ENCODE measurements around the gene ZC3H13. TPM values are rescaled to one million over a fixed set of nuclear protein-coding genes. Genes with fewer than 3 reads are reported as not detected.

The ZC3H13 gene
- total RNA-seq, 1 experiment from 2014 or later, result 33.9 TPM

DNA sequence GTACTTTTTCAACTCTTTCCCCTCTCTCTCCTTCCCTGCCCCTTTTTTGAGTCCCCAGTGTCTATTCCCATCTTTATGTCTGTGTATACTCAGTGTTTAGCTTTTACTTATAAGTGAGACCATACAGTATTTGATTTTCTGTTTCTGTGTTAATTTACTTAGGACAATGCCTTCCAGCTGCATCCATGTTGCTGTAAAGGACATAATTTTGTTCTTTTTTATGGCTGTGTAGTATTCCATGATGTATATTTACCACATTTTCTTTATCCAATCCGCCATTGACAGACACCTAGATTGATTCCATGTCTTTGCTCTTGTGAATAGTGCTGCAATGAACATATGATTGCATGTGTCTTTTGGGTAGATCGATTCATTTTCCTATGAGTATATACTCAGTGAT is 10.7 kb upstream of the ZC3H13 start:
- DNase-seq (ENCODE audit: unreplicated experiment), result no peak
- Mint-ChIP-seq H3K4me3 (ENCODE audit: unreplicated experiment) (no peak overlapping the region), H3K4me1 (ENCODE audit: insufficient read depth, unreplicated experiment) (peaks cover 5% of the 10 kb centered on the region), H3K27me3 (ENCODE audit: insufficient read depth, unreplicated experiment) (no peaks in the 10 kb centered on the region), H3K9me3 (ENCODE audit: unreplicated experiment) (no peaks in the 10 kb centered on the region), H3K36me3 (ENCODE audit: insufficient read depth, unreplicated experiment) (no peaks in the 10 kb centered on the region), H3K27ac (ENCODE audit: low read depth, unreplicated experiment) (no peak overlapping the region)
- TF ChIP-seq, protein P1, sequence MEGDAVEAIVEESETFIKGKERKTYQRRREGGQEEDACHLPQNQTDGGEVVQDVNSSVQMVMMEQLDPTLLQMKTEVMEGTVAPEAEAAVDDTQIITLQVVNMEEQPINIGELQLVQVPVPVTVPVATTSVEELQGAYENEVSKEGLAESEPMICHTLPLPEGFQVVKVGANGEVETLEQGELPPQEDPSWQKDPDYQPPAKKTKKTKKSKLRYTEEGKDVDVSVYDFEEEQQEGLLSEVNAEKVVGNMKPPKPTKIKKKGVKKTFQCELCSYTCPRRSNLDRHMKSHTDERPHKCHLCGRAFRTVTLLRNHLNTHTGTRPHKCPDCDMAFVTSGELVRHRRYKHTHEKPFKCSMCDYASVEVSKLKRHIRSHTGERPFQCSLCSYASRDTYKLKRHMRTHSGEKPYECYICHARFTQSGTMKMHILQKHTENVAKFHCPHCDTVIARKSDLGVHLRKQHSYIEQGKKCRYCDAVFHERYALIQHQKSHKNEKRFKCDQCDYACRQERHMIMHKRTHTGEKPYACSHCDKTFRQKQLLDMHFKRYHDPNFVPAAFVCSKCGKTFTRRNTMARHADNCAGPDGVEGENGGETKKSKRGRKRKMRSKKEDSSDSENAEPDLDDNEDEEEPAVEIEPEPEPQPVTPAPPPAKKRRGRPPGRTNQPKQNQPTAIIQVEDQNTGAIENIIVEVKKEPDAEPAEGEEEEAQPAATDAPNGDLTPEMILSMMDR (IDR thresholded peaks at IDR 0.05; ENCODE audit: unreplicated experiment), result no peak
- intact Hi-C loops (cut with micrococcal nuclease), result no loop called here
- no TSS peak for BruUV-seq (replicated peaks)
- ChIA-PET CTCF (interaction anchor here (1.8 kb wide), 1 partner anchor 63 kb away, joined by 8 read pairs; no protein-coding TSS in a partner anchor), POLR2A (interaction anchor here (0.6 to 1.8 kb wide), 3 partner anchors 10 to 92 kb away, joined by 3 to 17 read pairs (median 5); partner anchors contain the start of gene ZC3H13)

DNA sequence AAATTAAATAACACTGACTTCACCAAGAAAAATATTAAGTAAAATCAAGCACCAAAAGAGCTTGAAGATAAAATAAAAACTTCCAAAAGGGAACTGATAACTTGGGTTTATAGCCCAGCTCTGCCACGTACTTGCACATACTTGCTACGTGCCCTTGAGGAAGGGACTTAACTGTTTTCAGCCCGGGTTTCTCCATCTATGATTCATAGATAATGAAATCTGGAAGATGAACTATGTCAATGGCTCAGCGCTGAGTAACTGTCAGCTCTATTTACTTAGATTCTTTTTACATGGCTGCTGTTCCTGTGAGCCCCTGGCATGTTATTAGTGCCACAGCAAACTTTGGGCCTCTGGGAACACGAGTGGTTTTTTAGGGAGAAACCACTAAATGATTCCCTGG is 9.6 kb upstream of the ZC3H13 start:
- TF ChIP-seq, protein P1 (IDR thresholded peaks at IDR 0.05; ENCODE audit: unreplicated experiment), result no peak
- H3K9me3 Mint-ChIP-seq (ENCODE audit: unreplicated experiment), result no peaks in the 10 kb centered on the region
- no peak overlapping the region for H3K27ac Mint-ChIP-seq (ENCODE audit: low read depth, unreplicated experiment)
- ChIA-PET CTCF (interaction anchor here (0.6 to 1.8 kb wide), 2 partner anchors 10 to 64 kb away, joined by 3 to 8 read pairs; partner anchors contain the start of gene ZC3H13), POLR2A (interaction anchor here (0.6 to 1.8 kb wide), 8 partner anchors 9 to 643 kb away, joined by 3 to 17 read pairs (median 4); partner anchors contain the start of gene ZC3H13)
- H3K27me3 Mint-ChIP-seq (ENCODE audit: insufficient read depth, unreplicated experiment), result no peaks in the 10 kb centered on the region
- H3K4me3 Mint-ChIP-seq (ENCODE audit: unreplicated experiment), result no peak overlapping the region
- peaks cover 5% of the 10 kb centered on the region for H3K4me1 Mint-ChIP-seq (ENCODE audit: insufficient read depth, unreplicated experiment)
- no TSS peak for BruUV-seq (replicated peaks)
- intact Hi-C loops (cut with micrococcal nuclease), result no loop called here
- peak; percentile 70 for DNase-seq (ENCODE audit: unreplicated experiment)
- H3K36me3 Mint-ChIP-seq (ENCODE audit: insufficient read depth, unreplicated experiment), result no peaks in the 10 kb centered on the region

DNA sequence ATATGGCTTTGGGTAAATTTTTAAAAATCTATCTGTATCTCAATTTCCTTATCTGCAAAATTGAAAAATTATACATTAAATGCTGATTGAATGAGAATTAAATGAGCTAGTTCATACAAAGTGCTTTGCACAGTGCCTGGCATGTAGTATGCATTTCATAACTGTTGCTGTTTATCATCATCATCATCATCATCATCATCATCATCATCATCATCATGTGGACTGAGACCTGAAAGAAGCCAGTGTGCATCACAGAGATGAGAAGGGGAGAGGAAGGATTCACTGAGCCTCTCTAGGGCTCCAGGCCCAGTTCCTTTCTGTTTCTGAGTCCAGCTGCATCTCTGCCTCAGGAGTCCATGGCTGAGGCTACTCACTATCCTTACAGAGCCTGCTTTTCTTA is 6.9 kb upstream of the ZC3H13 start:
- Mint-ChIP-seq H3K27me3 (ENCODE audit: insufficient read depth, unreplicated experiment) (no peaks in the 10 kb centered on the region), H3K4me1 (ENCODE audit: insufficient read depth, unreplicated experiment) (peaks cover 5% of the 10 kb centered on the region), H3K4me3 (ENCODE audit: unreplicated experiment) (no peak overlapping the region), H3K27ac (ENCODE audit: low read depth, unreplicated experiment) (no peak overlapping the region), H3K9me3 (ENCODE audit: unreplicated experiment) (no peaks in the 10 kb centered on the region), H3K36me3 (ENCODE audit: insufficient read depth, unreplicated experiment) (no peaks in the 10 kb centered on the region)
- TF ChIP-seq, protein P1 (IDR thresholded peaks at IDR 0.05; ENCODE audit: unreplicated experiment), result no peak
- CTCF ChIA-PET, result interaction anchor here (1.3 kb wide), 1 partner anchor 68 kb away, joined by 3 read pairs; no protein-coding TSS in a partner anchor
- no TSS peak for BruUV-seq (replicated peaks)
- POLR2A ChIA-PET, result no interaction called here
- no peak for DNase-seq (ENCODE audit: unreplicated experiment)
- intact Hi-C loops (cut with micrococcal nuclease), result no loop called here

DNA sequence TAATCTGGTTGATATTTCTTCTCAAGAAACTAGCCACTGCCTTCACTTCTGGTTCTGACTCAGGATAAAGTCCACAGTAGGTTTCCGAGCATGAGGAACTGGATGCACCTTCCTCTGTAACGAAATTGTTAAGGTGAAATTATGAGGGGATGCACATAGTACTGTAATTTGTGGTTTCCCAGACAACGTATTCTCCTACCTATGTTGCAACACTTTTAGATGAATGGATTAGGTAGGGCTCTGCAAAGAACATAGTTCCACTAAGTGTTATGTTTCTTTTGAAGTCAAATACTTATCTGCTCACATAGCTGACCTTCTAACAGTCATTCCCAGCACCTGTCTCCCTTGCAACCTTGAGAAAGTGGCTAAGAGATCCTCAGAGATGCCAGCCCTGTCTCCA is 5.7 kb upstream of the ZC3H13 start:
- H3K9me3 Mint-ChIP-seq (ENCODE audit: unreplicated experiment), result no peaks in the 10 kb centered on the region
- no peak for DNase-seq (ENCODE audit: unreplicated experiment)
- no TSS peak for BruUV-seq (replicated peaks)
- no peak overlapping the region for H3K27ac Mint-ChIP-seq (ENCODE audit: low read depth, unreplicated experiment)
- ChIA-PET CTCF (interaction anchor here (0.6 kb wide), 1 partner anchor 103 kb away, joined by 3 read pairs; no protein-coding TSS in a partner anchor), POLR2A (interaction anchor here (2.2 kb wide), 1 partner anchor 68 kb away, joined by 7 read pairs; no protein-coding TSS in a partner anchor)
- H3K4me3 Mint-ChIP-seq (ENCODE audit: unreplicated experiment), result no peak overlapping the region
- intact Hi-C loops (cut with micrococcal nuclease), result no loop called here
- peaks cover 15% of the 10 kb centered on the region for H3K4me1 Mint-ChIP-seq (ENCODE audit: insufficient read depth, unreplicated experiment)
- no peaks in the 10 kb centered on the region for H3K36me3 Mint-ChIP-seq (ENCODE audit: insufficient read depth, unreplicated experiment)
- no peaks in the 10 kb centered on the region for H3K27me3 Mint-ChIP-seq (ENCODE audit: insufficient read depth, unreplicated experiment)
- TF ChIP-seq, protein P1 (IDR thresholded peaks at IDR 0.05; ENCODE audit: unreplicated experiment), result no peak

All from MCF 10A (cell line).